Osteoblast (primary cell): ENCODE data around the gene C19orf44. TPM values are rescaled to one million over a fixed set of nuclear protein-coding genes. Genes with fewer than 3 reads are reported as not detected.

Experiments
- DNase-seq: peaks from one replicate; pipeline ENCODE4 v3.0.0; 2011; ENCODE audit warnings: low spot score, mixed read lengths; ENCODE audit not compliant: insufficient read length; ENCODE audit errors: missing footprints
- H2AFZ ChIP-seq: 2 replicates; pipeline ENCODE4 v1.6.0; 2011; ENCODE audit warnings: mild to moderate bottlenecking, low read length
- H3K27ac ChIP-seq: 2 replicates; pipeline ENCODE4 v1.5.1; 2011; ENCODE audit warnings: mild to moderate bottlenecking, low read depth, low read length, moderate library complexity
- H3K27me3 ChIP-seq: 2 replicates; pipeline ENCODE4 v1.6.0; 2012; ENCODE audit warnings: mild to moderate bottlenecking, control low read depth, inconsistent platforms, low read length, moderate library complexity; ENCODE audit not compliant: insufficient read depth
- H3K36me3 ChIP-seq: 2 replicates; pipeline ENCODE4 v1.5.1; 2011; ENCODE audit warnings: mild to moderate bottlenecking, low read length, control low read depth, moderate library complexity; ENCODE audit not compliant: insufficient read depth
- H3K4me1 ChIP-seq: 2 replicates; pipeline ENCODE4 v1.5.1; 2011; ENCODE audit warnings: mild to moderate bottlenecking, low read length, control low read depth, moderate library complexity; ENCODE audit not compliant: insufficient read depth
- H3K4me2 ChIP-seq: 2 replicates; pipeline ENCODE4 v1.6.0; 2011; ENCODE audit warnings: mild to moderate bottlenecking, low read length; ENCODE audit not compliant: insufficient read depth
- H3K4me3 ChIP-seq: fragments of 200-600 bp; sonication (generic); 3 replicates; pipeline ENCODE4 v1.5.1; 2012; ENCODE audit warnings: mild to moderate bottlenecking, low read length, inconsistent platforms; ENCODE audit not compliant: insufficient read depth
- H3K79me2 ChIP-seq: 2 replicates; pipeline ENCODE4 v1.6.0; 2012; ENCODE audit warnings: mild to moderate bottlenecking, low read length, control low read depth, inconsistent platforms; ENCODE audit not compliant: insufficient read depth
- H3K9me3 ChIP-seq: 2 replicates; pipeline ENCODE4 v1.5.1; 2011; ENCODE audit warnings: low read depth, low read length, control low read depth
- H4K20me1 ChIP-seq: 2 replicates; pipeline ENCODE4 v1.6.0; 2012; ENCODE audit warnings: mild to moderate bottlenecking, low read length, control low read depth; ENCODE audit not compliant: insufficient read depth
- total RNA-seq: library from RNA; depleted of rRNA; stranded (reverse); fragments of >200 nt; gene quantifications from 2 replicates; pipeline ENCODE4 v1.2.3, GENCODE V29; 2012
- TF ChIP-seq, protein P1 (sequence below): IDR thresholded peaks from 2 replicates; pipeline ENCODE4 v1.5.1; 2011; ENCODE audit warnings: mild to moderate bottlenecking, low read depth, low read length, moderate library complexity; ENCODE audit errors: extremely low read depth

Gene C19orf44
- total RNA-seq, 1 donor, result 7.2 TPM

DNA sequence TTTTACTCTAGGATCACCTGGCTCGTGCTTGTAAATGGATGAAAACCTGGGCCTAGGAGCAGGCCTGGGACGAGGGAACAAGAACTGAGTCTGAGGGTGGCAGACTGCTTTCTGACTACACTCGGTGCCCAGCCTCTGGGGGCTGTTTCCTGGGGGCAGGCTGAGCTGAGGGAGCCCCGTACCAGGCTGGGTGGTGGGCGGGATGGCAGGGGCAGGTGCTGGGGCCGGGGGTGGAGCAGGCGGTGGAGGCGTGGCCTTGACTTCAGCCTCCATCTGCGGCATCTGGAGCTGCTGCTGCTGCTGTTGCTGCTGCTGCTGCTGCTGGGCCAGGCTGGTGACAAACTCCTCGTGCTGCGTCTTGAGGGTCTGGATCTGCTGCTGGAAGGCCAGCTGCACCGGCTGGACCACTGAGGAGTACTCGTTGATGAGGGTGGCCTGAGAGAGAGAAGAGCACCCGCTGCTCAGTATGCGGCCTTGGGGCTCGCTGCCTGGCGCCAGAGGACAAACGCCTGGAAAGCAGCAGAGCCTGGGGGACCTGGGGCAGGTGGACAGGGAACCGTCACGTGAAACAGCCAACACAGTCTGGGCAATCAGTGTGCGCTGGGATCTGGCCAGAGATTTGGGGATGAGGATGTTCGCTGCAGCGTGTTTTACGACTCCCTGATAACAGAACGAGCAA is 33.4 kb downstream of the C19orf44 start:
- DNase-seq, result peak; percentile 66
- Histone ChIP-seq H3K9me3 (no peaks in the 10 kb centered on the region), H4K20me1 (peaks cover 8% of the 10 kb centered on the region), H2AFZ (no peak overlapping the region), H3K4me2 (no peak overlapping the region), H3K4me3 (no peak overlapping the region), H3K36me3 (peaks cover 82% of the 10 kb centered on the region), H3K27ac (no peak overlapping the region), H3K27me3 (no peaks in the 10 kb centered on the region), H3K79me2 (peaks cover 2% of the 10 kb centered on the region), H3K4me1 (no peaks in the 10 kb centered on the region)
- TF ChIP-seq, protein P1, sequence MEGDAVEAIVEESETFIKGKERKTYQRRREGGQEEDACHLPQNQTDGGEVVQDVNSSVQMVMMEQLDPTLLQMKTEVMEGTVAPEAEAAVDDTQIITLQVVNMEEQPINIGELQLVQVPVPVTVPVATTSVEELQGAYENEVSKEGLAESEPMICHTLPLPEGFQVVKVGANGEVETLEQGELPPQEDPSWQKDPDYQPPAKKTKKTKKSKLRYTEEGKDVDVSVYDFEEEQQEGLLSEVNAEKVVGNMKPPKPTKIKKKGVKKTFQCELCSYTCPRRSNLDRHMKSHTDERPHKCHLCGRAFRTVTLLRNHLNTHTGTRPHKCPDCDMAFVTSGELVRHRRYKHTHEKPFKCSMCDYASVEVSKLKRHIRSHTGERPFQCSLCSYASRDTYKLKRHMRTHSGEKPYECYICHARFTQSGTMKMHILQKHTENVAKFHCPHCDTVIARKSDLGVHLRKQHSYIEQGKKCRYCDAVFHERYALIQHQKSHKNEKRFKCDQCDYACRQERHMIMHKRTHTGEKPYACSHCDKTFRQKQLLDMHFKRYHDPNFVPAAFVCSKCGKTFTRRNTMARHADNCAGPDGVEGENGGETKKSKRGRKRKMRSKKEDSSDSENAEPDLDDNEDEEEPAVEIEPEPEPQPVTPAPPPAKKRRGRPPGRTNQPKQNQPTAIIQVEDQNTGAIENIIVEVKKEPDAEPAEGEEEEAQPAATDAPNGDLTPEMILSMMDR, result no peak

DNA sequence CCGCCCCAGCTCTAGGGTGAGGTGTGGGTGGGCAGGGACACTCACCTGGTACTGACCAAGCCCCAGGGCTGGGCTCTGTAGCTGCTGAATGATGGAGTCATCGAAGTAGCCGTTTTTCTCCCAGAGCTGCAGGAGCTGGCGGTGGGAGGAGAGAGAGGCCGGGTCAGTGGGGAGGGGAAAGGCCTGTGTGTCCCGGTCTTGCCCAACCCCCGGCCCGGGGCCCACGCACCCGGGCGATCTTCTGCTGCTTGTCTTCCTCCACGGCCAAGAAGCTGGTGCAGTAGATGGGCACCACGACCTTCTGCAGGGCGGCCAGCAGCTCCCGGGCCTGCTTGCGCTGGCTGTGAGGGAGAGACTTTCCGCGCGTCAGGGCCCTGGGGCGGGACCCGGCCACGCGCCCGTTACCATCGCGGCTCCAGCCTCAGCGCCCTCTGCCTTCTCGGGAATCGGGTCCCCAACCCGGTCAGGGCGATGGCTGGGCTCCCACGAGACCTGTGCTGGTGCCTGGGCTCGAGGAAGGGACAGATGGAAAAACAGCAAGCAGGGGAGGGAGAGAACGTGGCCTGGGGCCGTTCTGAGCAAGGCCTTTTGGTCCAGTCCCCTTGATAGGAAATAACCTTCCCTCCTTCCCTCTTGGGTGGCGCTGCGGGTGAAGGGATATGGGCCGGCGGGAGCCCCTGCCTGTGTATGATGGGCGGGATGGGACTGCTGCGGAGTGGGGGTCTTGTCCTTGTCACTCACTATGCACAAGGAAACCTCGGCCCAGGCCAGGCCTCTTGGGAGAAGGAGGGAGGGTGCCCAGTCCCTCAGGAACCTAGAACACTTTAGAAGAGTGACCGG is 34.6 kb downstream of the C19orf44 start:
- Histone ChIP-seq H2AFZ (no peak overlapping the region), H3K27ac (no peak overlapping the region), H4K20me1 (peaks cover 9% of the 10 kb centered on the region), H3K79me2 (peaks cover 11% of the 10 kb centered on the region), H3K4me1 (no peaks in the 10 kb centered on the region), H3K36me3 (peaks cover 76% of the 10 kb centered on the region), H3K4me2 (no peak overlapping the region), H3K4me3 (no peak overlapping the region), H3K27me3 (no peaks in the 10 kb centered on the region), H3K9me3 (no peaks in the 10 kb centered on the region)
- TF ChIP-seq, protein P1, result no peak
- DNase-seq, result peak; percentile 64

DNA sequence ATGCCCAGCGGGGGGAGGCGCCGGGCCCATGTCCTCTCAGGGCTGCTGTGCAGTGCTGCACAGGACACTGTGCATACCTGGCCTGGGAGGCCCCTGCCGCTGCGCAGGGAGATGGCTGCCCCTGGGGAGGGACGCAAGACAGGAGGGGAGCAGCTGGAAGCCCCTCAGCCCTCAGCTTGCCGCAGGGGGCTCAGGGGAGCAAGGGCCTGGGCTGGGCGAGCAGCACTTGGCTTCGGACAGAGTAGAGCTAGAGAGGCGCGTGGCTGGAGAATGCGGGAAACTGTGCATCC is 35.1 kb downstream of the C19orf44 start:
- Histone ChIP-seq H3K79me2 (peaks cover 17% of the 10 kb centered on the region), H3K4me1 (no peaks in the 10 kb centered on the region), H3K4me3 (no peak overlapping the region), H3K9me3 (no peaks in the 10 kb centered on the region), H4K20me1 (peaks cover 15% of the 10 kb centered on the region), H2AFZ (no peak overlapping the region), H3K27me3 (no peaks in the 10 kb centered on the region), H3K36me3 (peaks cover 72% of the 10 kb centered on the region), H3K27ac (no peak overlapping the region), H3K4me2 (no peak overlapping the region)
- DNase-seq, result peak; percentile 64
- TF ChIP-seq, protein P1, result no peak

DNA sequence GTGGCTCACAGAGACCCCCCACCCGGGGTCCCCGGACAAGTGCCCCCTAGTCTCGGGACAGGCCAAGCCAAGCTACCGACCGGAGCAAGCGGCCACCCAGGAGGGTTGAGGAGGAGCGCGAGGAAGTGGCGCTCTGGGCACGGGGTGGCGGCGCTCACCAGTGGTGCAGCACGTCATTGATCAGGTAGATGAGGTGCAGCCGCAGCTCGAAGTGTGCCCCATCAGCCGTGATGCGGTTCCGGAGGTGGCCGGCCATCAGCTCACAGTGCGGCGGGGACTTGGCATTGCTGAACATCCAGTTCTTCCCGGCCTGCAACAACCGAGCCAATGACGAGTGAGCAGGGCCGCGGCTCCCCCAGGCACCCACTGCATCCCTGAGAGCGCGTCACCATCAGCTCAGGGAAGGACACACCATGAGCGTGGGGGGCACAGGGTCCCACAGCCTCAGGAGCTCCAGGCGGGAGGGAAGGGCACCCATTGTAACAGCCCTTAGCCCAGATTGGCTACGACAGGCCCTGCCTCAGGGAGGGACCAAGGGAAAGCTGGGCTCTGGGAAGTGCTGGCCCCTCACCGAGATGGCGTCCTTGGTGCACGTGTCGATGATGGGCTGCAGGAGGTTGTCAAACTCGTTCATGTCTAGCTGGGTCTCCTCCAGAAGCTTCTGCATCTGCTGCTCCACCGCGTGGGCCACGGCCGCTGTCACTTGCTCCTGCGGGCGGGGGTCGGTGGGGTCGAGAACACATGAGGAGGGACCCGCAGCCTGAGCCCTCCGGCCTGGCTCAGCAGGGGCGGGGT is 36.4 kb downstream of the C19orf44 start:
- no peak overlapping the region for H3K27ac ChIP-seq
- peaks cover 59% of the 10 kb centered on the region for H3K36me3 ChIP-seq
- no peaks in the 10 kb centered on the region for H3K9me3 ChIP-seq
- H3K4me3 ChIP-seq, result no peak overlapping the region
- no peaks in the 10 kb centered on the region for H3K27me3 ChIP-seq
- H3K4me2 ChIP-seq, result no peak overlapping the region
- peaks cover 27% of the 10 kb centered on the region for H3K79me2 ChIP-seq
- peak; percentile 84 for DNase-seq
- no peak overlapping the region for H2AFZ ChIP-seq
- H4K20me1 ChIP-seq, result peaks cover 19% of the 10 kb centered on the region
- H3K4me1 ChIP-seq, result no peaks in the 10 kb centered on the region
- TF ChIP-seq, protein P1, result no peak
